AG04449 (cell line): ENCODE results near the gene WWP2.

ENCODE experiments used
- CTCF ChIA-PET: fragments of 350-600 bp; formaldehyde crosslinking; extraction: SDS; loops from one replicate; lab custom pipeline; 2021; ENCODE audit warnings: antibody characterized with exemption; lab: Yijun Ruan, JAX
- POLR2A ChIA-PET: fragments of 400-600, 350-600 bp; formaldehyde crosslinking; extraction: SDS; loops from one replicate; lab custom pipeline; 2020; ENCODE audit warnings: antibody characterized with exemption, inconsistent platforms; lab: Yijun Ruan, JAX
- DNase-seq: peaks from one replicate; pipeline ENCODE4 v3.0.0-alpha.2; 2010; ENCODE audit warnings: low read depth, low spot score
- H3K4me3 ChIP-seq: 2 replicates; pipeline ENCODE4 v1.5.1; 2011; ENCODE audit warnings: low read depth, mild to moderate bottlenecking, control low read depth, low read length
- TF ChIP-seq, protein P1 (sequence below): IDR thresholded peaks from one replicate; pipeline ENCODE4 v1.5.1; 2011; ENCODE audit warnings: mild to moderate bottlenecking, moderate library complexity, low read length, control low read depth, inconsistent platforms; ENCODE audit not compliant: insufficient read depth; ENCODE audit errors: missing control alignments

The WWP2 gene

GRCh38 chr16:69936751-69937211, 174.6 kb downstream of the WWP2 start:
- ChIA-PET POLR2A (no interaction called here), CTCF (interaction anchor here (0.7 to 23.1 kb wide), 10 partner anchors 9 to 214 kb away, joined by 3 to 598 read pairs (median 3); partner anchors contain the start of gene NOB1)
- H3K4me3 ChIP-seq: no peak overlapping the region
- DNase-seq: no peak
- TF ChIP-seq, protein P1, sequence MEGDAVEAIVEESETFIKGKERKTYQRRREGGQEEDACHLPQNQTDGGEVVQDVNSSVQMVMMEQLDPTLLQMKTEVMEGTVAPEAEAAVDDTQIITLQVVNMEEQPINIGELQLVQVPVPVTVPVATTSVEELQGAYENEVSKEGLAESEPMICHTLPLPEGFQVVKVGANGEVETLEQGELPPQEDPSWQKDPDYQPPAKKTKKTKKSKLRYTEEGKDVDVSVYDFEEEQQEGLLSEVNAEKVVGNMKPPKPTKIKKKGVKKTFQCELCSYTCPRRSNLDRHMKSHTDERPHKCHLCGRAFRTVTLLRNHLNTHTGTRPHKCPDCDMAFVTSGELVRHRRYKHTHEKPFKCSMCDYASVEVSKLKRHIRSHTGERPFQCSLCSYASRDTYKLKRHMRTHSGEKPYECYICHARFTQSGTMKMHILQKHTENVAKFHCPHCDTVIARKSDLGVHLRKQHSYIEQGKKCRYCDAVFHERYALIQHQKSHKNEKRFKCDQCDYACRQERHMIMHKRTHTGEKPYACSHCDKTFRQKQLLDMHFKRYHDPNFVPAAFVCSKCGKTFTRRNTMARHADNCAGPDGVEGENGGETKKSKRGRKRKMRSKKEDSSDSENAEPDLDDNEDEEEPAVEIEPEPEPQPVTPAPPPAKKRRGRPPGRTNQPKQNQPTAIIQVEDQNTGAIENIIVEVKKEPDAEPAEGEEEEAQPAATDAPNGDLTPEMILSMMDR: no peak

- ChIA-PET CTCF (interaction anchor here (0.7 to 23.1 kb wide), 11 partner anchors 9 to 215 kb away, joined by 3 to 598 read pairs (median 3); partner anchors contain the start of gene NOB1), POLR2A (no interaction called here)
- no peak overlapping the region for H3K4me3 ChIP-seq
- TF ChIP-seq, protein P1: peak; percentile 57
- no peak for DNase-seq
Measured at GRCh38 chr16:69937465-69937951, 175.4 kb downstream of the WWP2 start.

DNA sequence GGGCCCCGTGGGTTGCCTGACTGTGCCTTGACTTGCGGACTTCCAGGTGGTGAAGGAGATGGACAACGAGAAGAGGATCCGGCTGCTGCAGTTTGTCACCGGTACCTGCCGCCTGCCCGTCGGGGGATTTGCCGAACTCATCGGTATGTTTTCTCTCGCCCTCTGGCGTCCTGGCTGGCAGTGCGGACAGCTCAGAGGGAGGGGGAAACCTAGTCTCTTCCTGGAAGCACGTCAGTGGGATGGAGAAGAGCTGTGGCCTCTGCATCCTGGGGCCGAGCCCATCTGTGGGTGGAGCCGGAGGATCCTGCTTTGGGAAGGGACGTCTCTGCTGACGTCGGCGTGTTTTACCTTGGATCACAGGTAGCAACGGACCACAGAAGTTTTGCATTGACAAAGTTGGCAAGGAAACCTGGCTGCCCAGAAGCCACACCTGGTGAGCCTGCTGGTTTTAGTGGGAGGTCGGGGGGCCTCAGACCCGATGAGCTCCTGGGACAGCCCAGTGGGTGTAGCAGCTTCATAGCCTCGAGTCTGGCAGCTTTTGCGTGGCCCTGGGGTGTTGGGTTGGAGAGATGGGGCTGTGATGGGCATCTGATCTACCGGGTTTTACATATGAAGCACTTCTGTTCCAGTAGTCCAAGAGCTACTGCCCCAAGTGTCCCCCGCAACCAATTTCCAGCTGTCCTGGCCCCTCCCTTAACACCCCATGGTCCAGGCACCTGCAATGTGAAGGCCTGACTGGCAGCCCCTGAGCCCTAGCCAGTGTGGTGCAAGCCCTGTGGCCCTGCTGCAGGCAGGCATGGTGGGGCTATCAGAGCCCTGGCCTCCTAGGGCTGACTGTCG, 177.1 kb downstream of the WWP2 start:
- no peak overlapping the region for H3K4me3 ChIP-seq
- no peak for DNase-seq
- CTCF ChIA-PET: interaction anchor here (1.0 to 23.1 kb wide), 3 partner anchors 11 to 184 kb away, joined by 3 to 598 read pairs (median 72); partner anchors contain the start of gene NOB1
- TF ChIP-seq, protein P1: no peak
- POLR2A ChIA-PET: no interaction called here

GRCh38 chr16:69939821-69940585, 177.9 kb downstream of the WWP2 start:
- H3K4me3 ChIP-seq: no peak overlapping the region
- DNase-seq: no peak
- TF ChIP-seq, protein P1: no peak
- ChIA-PET CTCF (interaction anchor here (1.0 to 23.1 kb wide), 3 partner anchors 12 to 185 kb away, joined by 3 to 598 read pairs (median 72); partner anchors contain the start of gene NOB1), POLR2A (no interaction called here)

DNA sequence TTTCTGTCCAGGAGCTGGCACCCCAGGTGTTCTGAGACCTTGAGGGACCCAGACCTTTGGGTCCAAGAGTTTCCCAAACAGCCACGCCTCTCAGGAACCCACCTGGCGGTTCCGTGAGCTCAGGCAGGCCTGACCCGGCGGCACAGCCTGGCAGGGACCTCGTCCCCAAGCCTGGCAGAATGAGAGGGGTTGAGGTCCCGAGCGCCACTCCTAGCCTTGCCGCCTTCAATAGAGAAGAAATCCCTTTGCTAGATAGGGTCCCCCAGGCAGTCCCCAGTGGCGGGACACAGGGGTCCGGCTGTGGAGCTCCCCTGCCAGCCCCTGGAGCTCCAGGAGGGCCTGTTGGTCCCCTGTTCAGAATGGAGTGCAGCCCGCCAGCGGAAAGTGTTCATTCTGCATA, 178.5 kb downstream of the WWP2 start:
- TF ChIP-seq, protein P1: no peak
- CTCF ChIA-PET: interaction anchor here (7.9 to 23.1 kb wide), 2 partner anchors 13 to 144 kb away, joined by 72 to 598 read pairs; no protein-coding TSS in a partner anchor
- H3K4me3 ChIP-seq: no peak overlapping the region
- POLR2A ChIA-PET: no interaction called here
- DNase-seq: no peak
